Hepatocyte (in vitro differentiated cells): ENCODE results near the gene LGALS4.

Experiments
- CTCF ChIP-seq: fragments of 200-600 bp; sonication (generic); IDR thresholded peaks from 2 replicates; pipeline ENCODE4 v1.5.1; 2016; ENCODE audit warnings: antibody characterized with exemption, mild to moderate bottlenecking; ENCODE audit not compliant: poor library complexity
- EZH2phosphoT487 ChIP-seq: fragments of 200-600 bp; sonication (generic); IDR thresholded peaks from one replicate; pipeline ENCODE4 v1.6.1; 2018; ENCODE audit warnings: antibody characterized with exemption, mild to moderate bottlenecking, low read depth, moderate library complexity; ENCODE audit not compliant: unreplicated experiment, severe bottlenecking

DNA sequence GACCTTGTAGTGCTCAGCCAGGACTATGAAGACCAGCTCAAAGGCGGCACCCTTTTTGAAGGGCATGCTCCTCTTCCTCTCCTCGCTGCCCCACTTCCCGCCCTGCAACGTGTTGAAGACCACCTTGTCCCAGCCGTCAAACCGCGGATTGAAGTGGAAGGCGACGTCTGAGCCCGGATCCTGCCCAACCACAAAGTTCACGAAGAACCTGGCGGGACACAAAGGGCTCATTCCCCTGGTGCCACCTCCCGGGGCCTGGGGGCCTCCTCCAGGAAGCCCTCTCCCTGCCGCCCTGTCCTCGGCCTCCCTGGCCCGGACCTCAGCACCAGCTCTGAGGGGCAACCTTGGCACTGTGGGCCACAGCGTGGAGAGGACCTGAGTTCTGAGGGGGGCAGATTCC is 4.0 kb downstream of the LGALS4 start:
- TF ChIP-seq CTCF (no peak), EZH2phosphoT487 (no peak)
